Lower leg skin (tissue), 3 donors: ENCODE results near the gene GDF9.

Source experiments
- POLR2A ChIP-seq, 2 donors: fragments of 450-650 bp; IDR thresholded peaks; one replicate each; pipeline ENCODE4 v1.6.1; 2016 to 2017; ENCODE audit warnings: antibody characterized with exemption in 2 of 2, mild to moderate bottlenecking in 1 of 2, moderate library complexity in 1 of 2
- TF ChIP-seq, protein P1 (sequence below), 3 donors: fragments of 450-650 bp; IDR thresholded peaks; one replicate each; pipeline ENCODE4 v1.5.1; 2016; ENCODE audit warnings: antibody characterized with exemption in 3 of 3, mild to moderate bottlenecking in 3 of 3, moderate library complexity in 2 of 3

- TF ChIP-seq, protein P1, sequence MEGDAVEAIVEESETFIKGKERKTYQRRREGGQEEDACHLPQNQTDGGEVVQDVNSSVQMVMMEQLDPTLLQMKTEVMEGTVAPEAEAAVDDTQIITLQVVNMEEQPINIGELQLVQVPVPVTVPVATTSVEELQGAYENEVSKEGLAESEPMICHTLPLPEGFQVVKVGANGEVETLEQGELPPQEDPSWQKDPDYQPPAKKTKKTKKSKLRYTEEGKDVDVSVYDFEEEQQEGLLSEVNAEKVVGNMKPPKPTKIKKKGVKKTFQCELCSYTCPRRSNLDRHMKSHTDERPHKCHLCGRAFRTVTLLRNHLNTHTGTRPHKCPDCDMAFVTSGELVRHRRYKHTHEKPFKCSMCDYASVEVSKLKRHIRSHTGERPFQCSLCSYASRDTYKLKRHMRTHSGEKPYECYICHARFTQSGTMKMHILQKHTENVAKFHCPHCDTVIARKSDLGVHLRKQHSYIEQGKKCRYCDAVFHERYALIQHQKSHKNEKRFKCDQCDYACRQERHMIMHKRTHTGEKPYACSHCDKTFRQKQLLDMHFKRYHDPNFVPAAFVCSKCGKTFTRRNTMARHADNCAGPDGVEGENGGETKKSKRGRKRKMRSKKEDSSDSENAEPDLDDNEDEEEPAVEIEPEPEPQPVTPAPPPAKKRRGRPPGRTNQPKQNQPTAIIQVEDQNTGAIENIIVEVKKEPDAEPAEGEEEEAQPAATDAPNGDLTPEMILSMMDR (IDR thresholded peaks at IDR 0.05) = no peak
- TF ChIP-seq POLR2A (IDR thresholded peaks at IDR 0.05) = no peak
These were observed 37.3 kb downstream of the GDF9 start for GRCh38 chr5:132828846-132829494.
